CD4-positive, alpha-beta T cell treated with Interleukin-4 for 4 hours (primary cell): ENCODE results near the gene PCDH9.

Experiments used
- DNase-seq: peaks from one replicate; pipeline ENCODE4 v3.0.0-alpha.2; 2020

Gene PCDH9

GRCh38 chr13:67017276-67017675 lies 212.9 kb downstream of the PCDH9 start:
- no peak for DNase-seq

DNA sequence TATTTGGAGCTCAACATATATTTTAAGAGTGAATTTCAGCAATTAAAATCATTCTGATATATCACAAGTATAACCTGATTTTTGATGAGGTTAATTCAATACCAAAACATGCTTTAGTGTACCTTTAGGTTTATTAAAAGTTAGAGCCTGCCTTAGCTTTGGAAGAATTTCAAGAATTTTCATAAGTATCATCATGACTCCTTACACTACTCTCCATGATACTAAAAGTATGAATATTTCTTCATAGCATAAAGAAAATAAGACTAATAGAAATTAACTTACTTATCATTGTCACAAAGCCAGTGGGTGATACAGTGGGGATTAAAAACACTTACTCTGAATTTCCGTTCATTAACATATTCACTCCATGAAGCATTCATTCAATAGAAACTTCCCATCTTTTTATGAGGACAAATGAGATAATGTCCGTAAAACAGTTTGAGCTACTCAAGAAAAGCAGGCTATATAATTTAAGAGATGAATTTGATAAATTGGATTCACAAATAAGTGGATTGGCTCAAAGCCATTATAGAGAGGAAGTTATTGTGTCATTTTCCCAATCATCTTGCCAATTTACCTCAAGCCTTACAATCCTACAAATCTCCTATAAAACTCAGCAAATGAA lies 214.0 kb downstream of the PCDH9 start:
- no peak for DNase-seq

- no peak for DNase-seq
Observed at GRCh38 chr13:67014399-67014798, 215.7 kb downstream of the PCDH9 start.

DNA sequence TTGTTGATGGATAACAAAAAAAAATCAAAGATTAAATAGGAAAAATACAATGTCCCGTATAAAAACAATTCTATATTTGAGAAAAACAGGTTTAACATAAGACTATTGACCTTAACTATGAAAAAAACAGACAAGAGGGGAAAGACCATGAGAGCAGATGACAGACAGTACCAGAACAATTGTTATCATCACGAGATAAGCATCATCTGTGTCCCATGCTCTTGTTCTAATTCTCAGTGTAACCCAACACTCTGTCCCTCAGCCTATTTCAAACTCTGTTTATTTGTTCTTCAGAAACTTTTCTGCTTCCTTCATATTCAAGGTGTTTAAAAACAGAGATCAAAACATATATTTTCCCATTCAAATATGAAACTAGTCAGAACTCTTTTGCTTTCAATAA lies 216.4 kb downstream of the PCDH9 start:
- no peak for DNase-seq

GRCh38 chr13:67008075-67008668 lies 222.0 kb downstream of the PCDH9 start:
- DNase-seq: no peak

DNA sequence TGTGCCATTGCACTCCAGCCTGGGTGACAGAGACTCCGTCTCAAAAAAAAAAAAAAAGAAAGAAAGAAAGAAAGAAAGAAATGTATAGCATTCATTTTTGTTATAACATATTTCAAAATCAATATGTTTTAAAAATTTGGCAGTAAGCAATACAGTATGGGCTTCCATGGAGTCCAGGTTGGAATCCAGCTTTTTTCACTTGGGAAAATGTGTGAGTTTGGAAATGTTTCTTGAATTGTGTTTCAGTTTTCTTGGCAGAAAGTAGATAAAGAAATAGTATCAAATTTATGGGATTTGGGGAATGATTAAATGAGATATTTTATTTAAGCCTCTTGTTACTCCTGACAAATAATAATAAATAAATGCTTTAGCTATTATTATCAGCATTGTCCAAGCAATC lies 225.6 kb downstream of the PCDH9 start:
- no peak for DNase-seq

DNA sequence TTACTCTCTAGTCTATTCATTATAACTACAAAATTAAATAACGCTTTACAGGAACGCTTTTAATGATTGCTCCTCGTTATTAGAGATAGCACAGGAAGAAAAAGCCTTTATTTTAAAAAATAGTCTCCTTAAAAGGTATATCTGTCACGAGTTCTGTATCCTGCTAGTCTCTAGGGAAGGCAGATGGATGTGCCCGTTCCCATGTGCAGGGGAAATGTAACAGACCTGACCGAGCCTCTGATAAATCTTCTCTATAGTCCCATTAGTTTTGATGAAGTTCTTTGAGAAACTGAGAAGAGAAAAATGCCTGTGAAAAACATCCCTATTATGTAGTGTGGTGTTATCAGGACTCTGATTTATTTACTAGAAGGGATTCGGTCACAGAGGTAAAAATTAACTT lies 226.4 kb downstream of the PCDH9 start:
- DNase-seq: no peak

- no peak for DNase-seq
Observed at GRCh38 chr13:67001363-67001762, 228.8 kb downstream of the PCDH9 start.

- no peak for DNase-seq
Observed at GRCh38 chr13:66996503-66996902, 233.6 kb downstream of the PCDH9 start.

DNA sequence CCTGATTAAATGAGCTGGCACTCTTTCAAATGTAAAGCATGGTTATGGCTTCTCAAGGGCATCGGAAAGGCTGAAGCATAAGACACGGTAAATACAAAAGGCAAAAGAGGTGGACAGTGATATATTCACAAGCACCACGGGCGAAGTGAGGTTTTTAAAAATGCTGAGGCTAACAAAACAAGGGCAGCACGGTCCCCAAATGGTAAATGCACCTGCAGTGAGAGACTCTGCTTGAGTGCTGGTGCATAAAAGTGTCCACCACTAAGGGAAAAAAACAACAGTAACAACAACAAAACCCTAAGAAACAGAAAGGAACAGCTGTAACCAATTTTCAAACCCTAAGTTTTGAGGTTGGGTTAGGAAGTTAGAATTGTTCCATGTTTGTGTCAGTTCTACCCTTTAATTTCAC lies 234.9 kb downstream of the PCDH9 start:
- no peak for DNase-seq

DNA sequence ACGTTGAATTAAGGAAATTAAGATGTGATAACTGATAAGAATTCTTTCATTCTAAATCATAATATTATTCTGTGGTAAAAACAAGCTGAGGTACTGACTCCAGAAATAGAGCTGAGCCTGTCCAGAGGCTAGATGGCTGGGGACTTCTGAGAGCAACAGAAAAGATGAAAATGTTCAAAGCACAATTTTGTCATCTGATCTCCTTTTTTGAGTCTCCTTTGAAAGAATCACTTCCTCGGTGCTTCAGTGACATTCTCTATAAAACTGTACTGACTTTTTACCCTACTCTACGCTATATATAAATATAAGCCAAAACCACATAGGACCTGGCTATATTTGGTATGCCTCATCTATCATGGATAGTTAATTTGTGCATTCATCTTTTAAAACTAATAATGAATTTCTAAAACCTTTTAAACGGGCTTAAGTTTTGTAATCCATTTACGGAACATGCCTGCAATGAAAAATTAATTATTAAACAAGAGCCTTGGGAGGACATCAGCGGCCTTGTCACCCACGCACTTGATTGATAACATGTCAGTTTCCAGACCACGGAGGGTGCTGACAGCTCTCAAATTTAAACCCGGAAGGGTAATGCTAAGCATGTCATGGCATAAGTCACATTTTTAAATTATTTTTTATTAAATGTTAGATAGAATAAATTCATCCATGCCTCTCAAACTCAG lies 235.5 kb downstream of the PCDH9 start:
- no peak for DNase-seq

DNA sequence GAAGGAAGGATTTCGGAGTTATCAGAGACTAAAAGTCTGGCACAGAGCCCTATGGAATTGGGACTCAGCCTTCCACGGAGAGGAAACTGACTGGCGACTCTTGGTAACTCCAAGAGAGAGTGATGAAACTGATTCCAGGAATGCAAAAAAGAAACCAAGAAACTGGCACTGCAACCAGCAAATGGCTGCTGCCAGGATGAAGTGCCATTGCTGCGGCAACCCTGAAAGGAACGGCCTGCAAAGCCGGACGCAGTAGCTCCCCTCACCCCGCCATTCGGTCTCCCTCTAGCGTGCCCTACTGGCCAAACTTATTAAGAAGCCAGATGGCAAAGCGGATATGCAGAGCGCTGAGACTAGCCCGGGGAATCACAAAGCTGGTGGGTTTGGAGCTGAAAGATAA lies 236.0 kb downstream of the PCDH9 start:
- DNase-seq: no peak

DNA sequence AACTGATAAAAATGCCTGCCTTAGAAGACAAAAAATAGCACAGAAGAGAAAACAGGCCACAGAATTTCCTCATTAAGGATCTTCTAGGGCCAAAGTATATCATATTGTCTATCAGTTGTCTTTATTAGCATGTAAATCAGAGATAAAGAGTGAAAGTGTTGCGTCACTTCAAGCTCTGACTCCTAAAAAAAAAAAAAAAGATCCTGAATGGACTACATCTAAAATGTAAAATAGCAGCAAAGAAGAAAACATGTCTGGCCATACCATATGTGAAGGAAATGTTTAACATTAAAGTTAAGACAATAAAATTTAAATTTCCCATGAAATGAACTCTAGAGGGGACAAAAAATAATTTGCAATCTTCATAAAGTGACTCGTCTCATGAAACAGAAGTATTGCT lies 237.4 kb downstream of the PCDH9 start:
- no peak for DNase-seq

- no peak for DNase-seq
Observed at GRCh38 chr13:66992183-66992582, 238.0 kb downstream of the PCDH9 start.

DNA sequence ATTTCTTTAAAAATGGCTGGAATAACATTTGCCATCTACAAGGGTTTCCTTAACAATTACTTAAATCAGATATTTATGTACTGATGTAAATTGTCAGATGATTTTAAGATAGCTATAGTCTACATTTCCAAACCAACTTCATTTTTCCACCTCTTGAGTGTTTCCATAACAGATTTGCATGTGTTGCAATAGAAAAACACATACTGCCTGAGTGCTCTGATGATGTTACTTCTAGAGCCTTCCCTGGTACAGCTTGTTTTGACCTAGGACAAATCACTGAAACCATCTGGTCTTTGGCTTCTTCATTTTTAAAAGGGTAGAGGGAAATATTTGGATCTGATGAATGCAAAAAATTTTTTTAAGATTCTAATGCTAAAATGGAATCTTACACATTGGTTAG lies 245.9 kb downstream of the PCDH9 start:
- DNase-seq: no peak

- DNase-seq: no peak
Observed at GRCh38 chr13:66981912-66982311, 248.2 kb downstream of the PCDH9 start.

- DNase-seq: no peak
Observed at GRCh38 chr13:66977161-66977560, 253.0 kb downstream of the PCDH9 start.

- no peak for DNase-seq
Observed at GRCh38 chr13:66974889-66975288, 255.2 kb downstream of the PCDH9 start.

GRCh38 chr13:66974174-66974573 lies 256.0 kb downstream of the PCDH9 start:
- DNase-seq: no peak

DNA sequence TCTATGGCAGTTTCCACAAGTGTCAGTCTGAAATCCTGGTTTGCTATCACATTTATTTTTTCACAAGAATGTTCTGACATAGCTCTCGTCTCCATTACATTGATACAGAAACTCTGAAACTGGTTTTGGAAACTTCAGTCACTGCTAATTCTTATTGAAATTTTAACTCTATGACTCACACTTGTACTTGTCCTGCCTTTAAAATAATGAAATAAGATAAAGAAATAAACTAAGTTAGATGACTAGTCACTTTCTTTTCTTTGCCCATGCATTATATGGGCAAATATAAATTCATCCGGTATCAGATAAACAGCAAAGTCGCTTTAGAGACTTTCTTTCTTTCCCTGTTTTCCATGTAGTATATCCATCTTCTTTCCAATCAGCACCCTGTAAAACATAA lies 257.5 kb downstream of the PCDH9 start:
- no peak for DNase-seq

- DNase-seq: no peak
Observed at GRCh38 chr13:66971004-66971403, 259.1 kb downstream of the PCDH9 start.

DNA sequence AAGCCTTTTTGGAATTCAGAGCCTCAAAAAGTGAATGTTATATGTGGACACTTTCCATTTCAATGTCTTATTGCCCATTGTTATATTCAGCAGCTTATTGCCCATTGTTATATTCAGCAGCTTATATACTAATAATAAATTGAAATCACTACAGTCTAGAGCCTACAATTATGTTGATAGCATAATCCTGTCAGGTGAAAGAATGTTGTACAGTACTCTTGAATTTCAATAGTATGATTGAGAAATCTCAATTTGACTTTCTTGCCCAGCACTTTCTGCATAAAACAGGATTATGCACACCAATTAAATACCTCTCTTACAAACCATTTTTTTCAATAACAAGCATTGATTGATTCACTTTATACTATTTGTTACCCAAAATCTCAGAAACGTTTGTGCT lies 260.8 kb downstream of the PCDH9 start:
- no peak for DNase-seq

DNA sequence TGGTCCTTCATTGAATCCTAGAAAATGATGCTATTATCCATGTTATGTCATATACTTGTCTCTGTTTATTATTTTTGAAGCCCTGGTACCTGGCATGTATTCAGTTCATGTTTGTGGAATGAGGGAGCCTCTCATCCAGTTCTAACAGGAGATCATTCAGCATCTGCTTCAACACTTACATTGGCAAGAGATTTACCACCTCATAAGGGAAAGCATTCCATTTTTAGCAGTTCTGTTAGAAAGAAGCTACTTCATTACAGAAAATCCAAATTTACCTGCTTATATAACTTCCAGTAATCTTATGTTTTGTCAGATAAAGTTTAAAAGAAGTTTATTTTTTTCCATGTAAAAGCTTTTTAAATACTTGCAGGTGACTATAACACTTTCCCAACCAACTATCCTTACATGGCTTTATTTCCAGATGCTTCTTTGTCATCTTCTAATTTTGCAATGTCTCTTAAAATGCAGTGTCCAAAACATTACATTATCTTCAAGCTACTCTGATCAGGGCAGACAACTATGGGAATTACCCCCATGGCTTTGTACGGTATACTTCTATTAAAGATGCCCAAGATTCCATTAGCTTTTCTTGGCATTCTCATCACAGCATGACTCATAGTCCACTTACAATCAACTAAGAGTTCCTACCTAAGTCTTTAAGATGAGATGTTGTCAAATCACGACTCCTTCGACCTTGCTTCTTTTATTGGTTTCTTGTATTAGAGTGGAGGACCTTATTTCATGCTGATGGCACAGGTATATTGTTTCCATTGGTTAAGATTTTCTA lies 262.1 kb downstream of the PCDH9 start:
- no peak for DNase-seq

DNA sequence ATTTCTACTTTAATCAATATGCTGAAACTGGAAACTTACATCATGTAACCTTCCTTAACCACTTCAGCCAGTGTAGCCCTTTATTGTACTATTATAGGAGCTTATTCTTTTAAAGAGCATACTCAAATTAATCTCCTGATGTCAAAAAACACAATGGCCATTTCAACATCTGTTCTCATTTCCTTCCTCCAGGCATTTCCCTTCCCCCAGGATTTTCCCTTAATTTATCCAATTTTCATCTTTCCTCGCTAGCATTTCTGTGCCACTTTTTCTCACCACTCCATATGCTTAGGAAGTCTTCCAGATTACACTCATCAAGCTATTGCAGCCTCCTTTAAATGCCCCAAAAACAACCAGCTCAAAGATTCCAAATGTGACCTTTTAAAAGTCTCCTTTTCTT lies 265.0 kb downstream of the PCDH9 start:
- no peak for DNase-seq
